ENCODE results near the gene S100A1. TPM values are rescaled to one million over a fixed set of nuclear protein-coding genes. Genes with fewer than 3 reads are reported as not detected.
"Not testable (repeated sequence)": the region's sequence is repeated elsewhere in the genome, so short reads cannot be mapped to it uniquely, and the experiment has no call there.

The S100A1 gene
- not detected in 2 replicates for total RNA-seq

- intact Hi-C loops (cut with micrococcal nuclease) = no loop called here
Measured at GRCh38 chr1:153627715-153628626, at the start of gene S100A1. Gene S100A1, plus strand, starts transcription at chr1:153628434. Its CDS starts 2,088 bp downstream, at chr1:153630522.

GRCh38 chr1:153578490-153578889 lies 49.7 kb upstream of the S100A1 start:
- intact Hi-C loops (cut with micrococcal nuclease) = no loop called here

GRCh38 chr1:153578936-153579335 lies 49.3 kb upstream of the S100A1 start:
- intact Hi-C loops (cut with micrococcal nuclease) = no loop called here

GRCh38 chr1:153582836-153583235 lies 45.4 kb upstream of the S100A1 start:
- intact Hi-C loops (cut with micrococcal nuclease) = not testable (repeated sequence)

- intact Hi-C loops (cut with micrococcal nuclease) = not testable (repeated sequence)
Measured at GRCh38 chr1:153583514-153583913, 44.7 kb upstream of the S100A1 start.

- intact Hi-C loops (cut with micrococcal nuclease) = no loop called here
Measured at GRCh38 chr1:153583976-153584375, 44.3 kb upstream of the S100A1 start.

GRCh38 chr1:153585006-153585405 lies 43.2 kb upstream of the S100A1 start:
- intact Hi-C loops (cut with micrococcal nuclease) = no loop called here

- intact Hi-C loops (cut with micrococcal nuclease) = no loop called here
Measured at GRCh38 chr1:153586347-153586746, 41.9 kb upstream of the S100A1 start.

- intact Hi-C loops (cut with micrococcal nuclease) = no loop called here
Measured at GRCh38 chr1:153587314-153587713, 40.9 kb upstream of the S100A1 start.

- intact Hi-C loops (cut with micrococcal nuclease) = not testable (repeated sequence)
Measured at GRCh38 chr1:153588033-153588432, 40.2 kb upstream of the S100A1 start.

GRCh38 chr1:153588482-153588881 lies 39.8 kb upstream of the S100A1 start:
- intact Hi-C loops (cut with micrococcal nuclease) = no loop called here

GRCh38 chr1:153592748-153593147 lies 35.5 kb upstream of the S100A1 start:
- intact Hi-C loops (cut with micrococcal nuclease) = no loop called here

GRCh38 chr1:153597206-153597605 lies 31.0 kb upstream of the S100A1 start:
- intact Hi-C loops (cut with micrococcal nuclease) = no loop called here

GRCh38 chr1:153598309-153599172 lies 29.7 kb upstream of the S100A1 start:
- intact Hi-C loops (cut with micrococcal nuclease) = no loop called here

GRCh38 chr1:153599847-153600246 lies 28.4 kb upstream of the S100A1 start:
- intact Hi-C loops (cut with micrococcal nuclease) = no loop called here

- intact Hi-C loops (cut with micrococcal nuclease) = no loop called here
Measured at GRCh38 chr1:153602749-153603148, 25.5 kb upstream of the S100A1 start.

GRCh38 chr1:153606194-153606593 lies 22.0 kb upstream of the S100A1 start:
- intact Hi-C loops (cut with micrococcal nuclease) = no loop called here

- intact Hi-C loops (cut with micrococcal nuclease) = no loop called here
Measured at GRCh38 chr1:153607381-153607780, 20.9 kb upstream of the S100A1 start.

- intact Hi-C loops (cut with micrococcal nuclease) = no loop called here
Measured at GRCh38 chr1:153608089-153608682, 20.0 kb upstream of the S100A1 start.

- intact Hi-C loops (cut with micrococcal nuclease) = no loop called here
Measured at GRCh38 chr1:153608742-153609584, 19.3 kb upstream of the S100A1 start.

GRCh38 chr1:153609585-153609907 lies 18.7 kb upstream of the S100A1 start:
- intact Hi-C loops (cut with micrococcal nuclease) = no loop called here
